GM23338 (cell line): ENCODE results near the gene PCSK2.

Source experiments
- STAT1 ChIP-seq: IDR thresholded peaks from one replicate; pipeline ENCODE4 v1.6.1; 2016; ENCODE audit warnings: antibody characterized with exemption; ENCODE audit not compliant: unreplicated experiment
- TF ChIP-seq, protein P1 (sequence below), 2 experiments: fragments of 200-600 bp in 1 of 2; sonication (generic) in 1 of 2; conservative IDR thresholded peaks; 2 replicates each; pipeline versions ENCODE4 v1.5.1 to v1.6.1; 2016 to 2017; ENCODE audit warnings: antibody characterized with exemption in 2 of 2, low read depth in 2 of 2, mild to moderate bottlenecking in 2 of 2, moderate library complexity in 1 of 2
- TF ChIP-seq, protein P2 (sequence below): IDR thresholded peaks from one replicate; pipeline ENCODE4 v1.6.1; 2018; ENCODE audit warnings: antibody characterized with exemption; ENCODE audit not compliant: unreplicated experiment

DNA sequence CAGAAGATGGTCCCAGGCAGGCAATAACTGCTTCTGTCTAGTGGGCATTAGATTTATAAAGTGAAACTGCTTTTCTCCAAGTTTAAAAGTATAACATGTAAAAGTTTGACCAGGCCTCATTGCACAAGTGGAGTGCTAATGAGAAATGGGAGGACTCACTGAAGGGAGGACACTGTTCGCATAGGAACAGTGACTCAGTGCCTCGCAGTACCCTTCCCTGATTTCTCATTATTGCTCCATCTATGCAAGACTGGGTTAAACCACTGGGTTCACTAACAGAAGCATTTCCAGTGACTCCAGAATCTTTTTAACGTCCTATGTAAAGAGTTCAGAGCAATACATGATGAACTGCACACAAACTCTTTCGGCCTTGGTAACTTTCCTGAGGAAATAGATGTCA lies 79.6 kb downstream of the PCSK2 start:
- TF ChIP-seq, protein P1, sequence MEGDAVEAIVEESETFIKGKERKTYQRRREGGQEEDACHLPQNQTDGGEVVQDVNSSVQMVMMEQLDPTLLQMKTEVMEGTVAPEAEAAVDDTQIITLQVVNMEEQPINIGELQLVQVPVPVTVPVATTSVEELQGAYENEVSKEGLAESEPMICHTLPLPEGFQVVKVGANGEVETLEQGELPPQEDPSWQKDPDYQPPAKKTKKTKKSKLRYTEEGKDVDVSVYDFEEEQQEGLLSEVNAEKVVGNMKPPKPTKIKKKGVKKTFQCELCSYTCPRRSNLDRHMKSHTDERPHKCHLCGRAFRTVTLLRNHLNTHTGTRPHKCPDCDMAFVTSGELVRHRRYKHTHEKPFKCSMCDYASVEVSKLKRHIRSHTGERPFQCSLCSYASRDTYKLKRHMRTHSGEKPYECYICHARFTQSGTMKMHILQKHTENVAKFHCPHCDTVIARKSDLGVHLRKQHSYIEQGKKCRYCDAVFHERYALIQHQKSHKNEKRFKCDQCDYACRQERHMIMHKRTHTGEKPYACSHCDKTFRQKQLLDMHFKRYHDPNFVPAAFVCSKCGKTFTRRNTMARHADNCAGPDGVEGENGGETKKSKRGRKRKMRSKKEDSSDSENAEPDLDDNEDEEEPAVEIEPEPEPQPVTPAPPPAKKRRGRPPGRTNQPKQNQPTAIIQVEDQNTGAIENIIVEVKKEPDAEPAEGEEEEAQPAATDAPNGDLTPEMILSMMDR (conservative IDR thresholded peaks at IDR 0.05; ENCODE audit: low read depth in 2 of 2) = no peak
- TF ChIP-seq, protein P2, sequence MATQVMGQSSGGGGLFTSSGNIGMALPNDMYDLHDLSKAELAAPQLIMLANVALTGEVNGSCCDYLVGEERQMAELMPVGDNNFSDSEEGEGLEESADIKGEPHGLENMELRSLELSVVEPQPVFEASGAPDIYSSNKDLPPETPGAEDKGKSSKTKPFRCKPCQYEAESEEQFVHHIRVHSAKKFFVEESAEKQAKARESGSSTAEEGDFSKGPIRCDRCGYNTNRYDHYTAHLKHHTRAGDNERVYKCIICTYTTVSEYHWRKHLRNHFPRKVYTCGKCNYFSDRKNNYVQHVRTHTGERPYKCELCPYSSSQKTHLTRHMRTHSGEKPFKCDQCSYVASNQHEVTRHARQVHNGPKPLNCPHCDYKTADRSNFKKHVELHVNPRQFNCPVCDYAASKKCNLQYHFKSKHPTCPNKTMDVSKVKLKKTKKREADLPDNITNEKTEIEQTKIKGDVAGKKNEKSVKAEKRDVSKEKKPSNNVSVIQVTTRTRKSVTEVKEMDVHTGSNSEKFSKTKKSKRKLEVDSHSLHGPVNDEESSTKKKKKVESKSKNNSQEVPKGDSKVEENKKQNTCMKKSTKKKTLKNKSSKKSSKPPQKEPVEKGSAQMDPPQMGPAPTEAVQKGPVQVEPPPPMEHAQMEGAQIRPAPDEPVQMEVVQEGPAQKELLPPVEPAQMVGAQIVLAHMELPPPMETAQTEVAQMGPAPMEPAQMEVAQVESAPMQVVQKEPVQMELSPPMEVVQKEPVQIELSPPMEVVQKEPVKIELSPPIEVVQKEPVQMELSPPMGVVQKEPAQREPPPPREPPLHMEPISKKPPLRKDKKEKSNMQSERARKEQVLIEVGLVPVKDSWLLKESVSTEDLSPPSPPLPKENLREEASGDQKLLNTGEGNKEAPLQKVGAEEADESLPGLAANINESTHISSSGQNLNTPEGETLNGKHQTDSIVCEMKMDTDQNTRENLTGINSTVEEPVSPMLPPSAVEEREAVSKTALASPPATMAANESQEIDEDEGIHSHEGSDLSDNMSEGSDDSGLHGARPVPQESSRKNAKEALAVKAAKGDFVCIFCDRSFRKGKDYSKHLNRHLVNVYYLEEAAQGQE = no peak
- no peak for TF ChIP-seq STAT1
